ENCODE results near the gene RFFL. TPM values are rescaled to one million over a fixed set of nuclear protein-coding genes. Genes with fewer than 3 reads are reported as not detected.
A peak's percentile ranks its signal among the peaks of the same experiment; 100 is the strongest.
"Not testable (repeated sequence)": the region's sequence is repeated elsewhere in the genome, so short reads cannot be mapped to it uniquely, and the experiment has no call there.

The RFFL gene
- total RNA-seq, 1 donor from 2014 or later: 34.1 TPM

- no peaks in the 10 kb centered on the region for H3K27me3 Mint-ChIP-seq
- ChIA-PET CTCF (interaction anchor here (0.9 kb wide), 1 partner anchor 92 kb away, joined by 3 read pairs; no protein-coding TSS in a partner anchor), POLR2A (interaction anchor here (2.4 kb wide), 1 partner anchor 12 kb away, joined by 18 read pairs; the partner anchor contains the start of gene RFFL)
- TF ChIP-seq, protein P1, sequence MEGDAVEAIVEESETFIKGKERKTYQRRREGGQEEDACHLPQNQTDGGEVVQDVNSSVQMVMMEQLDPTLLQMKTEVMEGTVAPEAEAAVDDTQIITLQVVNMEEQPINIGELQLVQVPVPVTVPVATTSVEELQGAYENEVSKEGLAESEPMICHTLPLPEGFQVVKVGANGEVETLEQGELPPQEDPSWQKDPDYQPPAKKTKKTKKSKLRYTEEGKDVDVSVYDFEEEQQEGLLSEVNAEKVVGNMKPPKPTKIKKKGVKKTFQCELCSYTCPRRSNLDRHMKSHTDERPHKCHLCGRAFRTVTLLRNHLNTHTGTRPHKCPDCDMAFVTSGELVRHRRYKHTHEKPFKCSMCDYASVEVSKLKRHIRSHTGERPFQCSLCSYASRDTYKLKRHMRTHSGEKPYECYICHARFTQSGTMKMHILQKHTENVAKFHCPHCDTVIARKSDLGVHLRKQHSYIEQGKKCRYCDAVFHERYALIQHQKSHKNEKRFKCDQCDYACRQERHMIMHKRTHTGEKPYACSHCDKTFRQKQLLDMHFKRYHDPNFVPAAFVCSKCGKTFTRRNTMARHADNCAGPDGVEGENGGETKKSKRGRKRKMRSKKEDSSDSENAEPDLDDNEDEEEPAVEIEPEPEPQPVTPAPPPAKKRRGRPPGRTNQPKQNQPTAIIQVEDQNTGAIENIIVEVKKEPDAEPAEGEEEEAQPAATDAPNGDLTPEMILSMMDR (IDR thresholded peaks at IDR 0.05): no peak
- intact Hi-C loops (cut with micrococcal nuclease): loop anchor here (1.0 kb wide), 2 partner anchors 12 to 38 kb away; partner anchors contain the start of gene RFFL
- DNase-seq: no peak
- peak overlapping the region; percentile 86 for H3K27ac Mint-ChIP-seq
- H3K4me1 Mint-ChIP-seq: peaks cover 61% of the 10 kb centered on the region
- H3K9me3 Mint-ChIP-seq: no peaks in the 10 kb centered on the region
- peaks cover 3% of the 10 kb centered on the region for H3K36me3 Mint-ChIP-seq (ENCODE audit: low read depth)
- peak; percentile 64 for ATAC-seq (ENCODE audit: low read depth)
- peak overlapping the region; percentile 54 for H3K4me3 Mint-ChIP-seq
Measured at GRCh38 chr17:35051183-35051578, 12.3 kb downstream of the RFFL start.

DNA sequence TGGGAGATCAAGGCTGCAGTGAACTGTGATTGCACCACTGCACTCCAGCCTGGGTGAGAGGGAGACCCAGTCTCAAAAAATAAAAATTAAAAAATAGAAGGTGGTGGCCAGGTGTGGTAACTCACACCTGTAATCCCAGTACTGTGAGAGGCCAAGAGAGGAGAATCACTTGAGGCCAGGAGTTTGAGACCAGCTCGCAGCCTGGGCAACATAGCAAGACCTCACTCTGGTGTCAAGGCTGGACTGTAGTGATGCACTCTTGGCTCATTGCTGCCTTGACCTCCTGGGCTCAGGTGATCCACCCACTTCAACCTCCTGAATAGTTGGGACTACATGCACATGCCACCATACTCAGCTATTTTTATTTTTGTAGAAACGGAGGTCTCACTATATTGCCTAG lies 13.3 kb downstream of the RFFL start:
- TF ChIP-seq, protein P1 (IDR thresholded peaks at IDR 0.05): no peak
- ChIA-PET CTCF (no interaction called here), POLR2A (interaction anchor here (2.4 kb wide), 1 partner anchor 13 kb away, joined by 18 read pairs; the partner anchor contains the start of gene RFFL)
- intact Hi-C loops (cut with micrococcal nuclease): no loop called here
- Mint-ChIP-seq H3K4me3 (no peak overlapping the region), H3K4me1 (peaks cover 71% of the 10 kb centered on the region), H3K27me3 (no peaks in the 10 kb centered on the region), H3K9me3 (no peaks in the 10 kb centered on the region), H3K36me3 (ENCODE audit: low read depth) (peaks cover 3% of the 10 kb centered on the region), H3K27ac (peak overlapping the region; percentile 57)
- ATAC-seq (ENCODE audit: low read depth): no peak
- no peak for DNase-seq

DNA sequence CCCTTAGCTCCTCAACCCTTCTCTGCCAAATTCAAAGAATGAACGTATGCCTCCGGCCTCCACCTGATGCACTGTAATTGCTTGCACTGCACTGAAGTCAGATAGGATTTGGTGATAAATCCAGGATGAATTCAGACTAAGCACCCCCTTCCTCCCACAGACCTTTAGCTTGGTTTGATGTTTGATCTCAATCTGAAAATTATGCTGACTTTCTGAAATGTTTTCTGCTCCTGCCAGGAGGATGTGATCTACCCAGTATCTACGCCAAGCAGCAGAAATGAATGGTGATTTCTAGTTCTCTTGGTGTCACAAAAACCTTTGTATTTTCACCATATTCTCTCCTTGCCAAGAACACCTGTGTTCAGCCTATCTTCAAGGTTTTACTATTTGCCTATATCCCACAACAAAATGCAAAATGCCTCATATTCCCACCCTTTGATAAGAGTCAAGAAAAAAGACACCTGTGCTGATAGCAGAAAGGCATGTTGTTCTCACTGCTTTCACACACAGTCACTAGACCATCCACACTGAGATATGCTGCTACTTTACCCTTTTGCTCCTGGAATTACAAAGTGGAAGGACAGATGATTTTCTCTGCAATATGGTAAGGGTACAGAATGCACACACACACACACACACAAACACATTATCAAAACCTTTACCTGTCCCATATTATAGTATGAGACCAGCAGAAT lies 14.7 kb downstream of the RFFL start:
- Mint-ChIP-seq H3K9me3 (no peaks in the 10 kb centered on the region), H3K36me3 (ENCODE audit: low read depth) (peaks cover 3% of the 10 kb centered on the region), H3K27ac (peak overlapping the region; percentile 9), H3K27me3 (no peaks in the 10 kb centered on the region), H3K4me3 (no peak overlapping the region), H3K4me1 (peaks cover 80% of the 10 kb centered on the region)
- POLR2A ChIA-PET: no interaction called here
- CTCF ChIA-PET: interaction anchor here (1.0 kb wide), 1 partner anchor 8 kb away, joined by 3 read pairs; no protein-coding TSS in a partner anchor
- DNase-seq: no peak
- TF ChIP-seq, protein P1 (IDR thresholded peaks at IDR 0.05): no peak
- ATAC-seq (ENCODE audit: low read depth): no peak
- intact Hi-C loops (cut with micrococcal nuclease): loop anchor here (5.0 kb wide), 1 partner anchor 52 kb away; no protein-coding TSS in a partner anchor

GRCh38 chr17:35046740-35047283 lies 16.7 kb downstream of the RFFL start:
- H3K4me1 Mint-ChIP-seq: peaks cover 63% of the 10 kb centered on the region
- H3K4me3 Mint-ChIP-seq: peak overlapping the region; percentile 58
- CTCF ChIA-PET: interaction anchor here (2.1 kb wide), 1 partner anchor 43 kb away, joined by 6 read pairs; no protein-coding TSS in a partner anchor
- DNase-seq: no peak
- ATAC-seq (ENCODE audit: low read depth): peak; percentile 78
- no peaks in the 10 kb centered on the region for H3K27me3 Mint-ChIP-seq
- H3K27ac Mint-ChIP-seq: peak overlapping the region; percentile 78
- intact Hi-C loops (cut with micrococcal nuclease): loop anchor here (1.0 to 5.0 kb wide), 2 partner anchors 42 to 50 kb away; no protein-coding TSS in a partner anchor
- H3K9me3 Mint-ChIP-seq: no peaks in the 10 kb centered on the region
- TF ChIP-seq, protein P1 (IDR thresholded peaks at IDR 0.05): no peak
- H3K36me3 Mint-ChIP-seq (ENCODE audit: low read depth): peaks cover 5% of the 10 kb centered on the region
- POLR2A ChIA-PET: interaction anchor here (0.6 to 1.5 kb wide), 2 partner anchors 17 to 747 kb away, joined by 6 read pairs; partner anchors contain the start of gene RFFL

DNA sequence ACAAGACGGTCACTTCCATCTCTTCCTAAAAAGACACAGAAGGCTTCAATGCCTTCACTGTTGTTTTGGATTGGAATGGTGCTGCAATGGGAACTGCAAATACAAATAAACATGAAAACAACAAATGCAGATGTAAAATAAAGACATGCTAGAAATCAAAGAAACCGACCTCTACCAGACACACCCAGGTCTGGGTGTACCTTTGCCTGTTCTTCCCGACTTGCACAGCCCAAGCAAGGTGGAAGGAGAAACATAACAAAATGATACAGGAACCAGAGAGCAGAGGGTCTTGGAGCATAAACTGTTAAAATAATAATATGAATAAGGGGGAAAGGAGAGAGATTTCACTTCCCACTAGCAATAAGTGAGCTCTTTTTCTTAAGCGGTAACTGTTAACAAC lies 17.3 kb downstream of the RFFL start:
- POLR2A ChIA-PET: interaction anchor here (0.6 to 1.5 kb wide), 2 partner anchors 17 to 748 kb away, joined by 6 read pairs; partner anchors contain the start of gene RFFL
- no peaks in the 10 kb centered on the region for H3K9me3 Mint-ChIP-seq
- DNase-seq (no peak), ATAC-seq (ENCODE audit: low read depth) (no peak)
- intact Hi-C loops (cut with micrococcal nuclease): loop anchor here (1.0 to 5.0 kb wide), 2 partner anchors 43 to 49 kb away; no protein-coding TSS in a partner anchor
- H3K36me3 Mint-ChIP-seq (ENCODE audit: low read depth): peaks cover 5% of the 10 kb centered on the region
- TF ChIP-seq, protein P1 (IDR thresholded peaks at IDR 0.05): no peak
- CTCF ChIA-PET: interaction anchor here (2.1 kb wide), 1 partner anchor 44 kb away, joined by 6 read pairs; no protein-coding TSS in a partner anchor
- peaks cover 59% of the 10 kb centered on the region for H3K4me1 Mint-ChIP-seq
- H3K27ac Mint-ChIP-seq: peak overlapping the region; percentile 78
- peak overlapping the region; percentile 58 for H3K4me3 Mint-ChIP-seq
- no peaks in the 10 kb centered on the region for H3K27me3 Mint-ChIP-seq

- H3K27me3 Mint-ChIP-seq; DNase-seq; ATAC-seq (ENCODE audit: low read depth); H3K36me3 Mint-ChIP-seq (ENCODE audit: low read depth); H3K9me3 Mint-ChIP-seq: not testable (repeated sequence)
- H3K4me1 Mint-ChIP-seq: peaks cover 53% of the 10 kb centered on the region
- CTCF ChIA-PET: interaction anchor here (0.6 to 2.1 kb wide), 2 partner anchors 42 to 44 kb away, joined by 6 read pairs; no protein-coding TSS in a partner anchor
- intact Hi-C loops (cut with micrococcal nuclease): loop anchor here (5.0 kb wide), 1 partner anchor 48 kb away; no protein-coding TSS in a partner anchor
- POLR2A ChIA-PET: interaction anchor here (0.6 kb wide), 1 partner anchor 14 kb away, joined by 5 read pairs; no protein-coding TSS in a partner anchor
- peak overlapping the region; percentile 78 for H3K27ac Mint-ChIP-seq
- H3K4me3 Mint-ChIP-seq: peak overlapping the region; percentile 22
Measured at GRCh38 chr17:35045458-35045979, 18.0 kb downstream of the RFFL start.
